ENCODE results near the gene NIPA2. TPM values are rescaled to one million over a fixed set of nuclear protein-coding genes. Genes with fewer than 3 reads are reported as not detected.

NIPA2 gene
- total and polyA plus RNA-seq, 2 of the 8 experiments (the other 6 are each of a cell fraction or from before 2014, with no cell fraction given), result 38.5 to 81.7 TPM

DNA sequence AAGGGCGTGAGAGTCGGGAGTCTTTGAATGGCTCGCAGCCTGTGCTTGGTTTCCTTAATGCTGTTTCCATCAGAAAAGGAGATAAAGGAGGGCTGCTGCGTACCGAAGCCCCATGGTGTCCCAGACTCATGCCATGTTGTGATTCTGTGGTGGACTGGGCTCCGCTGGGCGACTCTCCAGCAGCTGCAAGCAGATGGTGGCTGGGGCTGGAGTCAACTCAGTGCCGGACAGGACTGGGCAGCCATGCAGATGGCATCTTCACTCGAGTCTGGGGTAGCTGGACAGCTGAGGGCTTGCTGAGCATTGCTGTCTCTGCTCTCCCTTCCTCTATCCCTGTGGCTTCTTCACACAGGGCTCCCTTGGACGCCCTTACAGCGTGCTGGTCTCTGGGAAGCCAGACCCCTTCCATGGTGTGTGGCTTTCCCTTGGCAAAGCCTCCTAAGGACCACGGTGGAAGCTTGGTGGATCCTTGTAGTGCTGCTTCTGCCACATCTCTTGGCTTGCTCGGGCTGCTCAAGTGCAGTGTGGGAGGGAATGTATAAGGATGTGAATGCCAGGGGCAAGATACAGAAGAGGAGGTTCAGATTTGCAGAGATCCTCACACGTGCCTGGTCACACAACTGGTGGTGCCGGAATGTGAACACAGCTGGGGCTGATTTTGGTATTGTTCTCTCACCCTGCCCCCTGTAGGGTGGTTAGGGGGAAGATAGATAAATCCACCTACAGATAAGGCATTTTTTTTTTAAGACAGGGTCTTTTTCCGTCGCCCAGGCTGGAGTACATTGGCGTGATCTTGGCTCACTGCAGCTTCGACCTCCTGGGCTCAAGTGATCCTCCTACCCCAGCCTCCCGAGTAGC, 43.0 kb upstream of the NIPA2 start:
- H3K27me3 ChIP-seq (replicated peaks in 1 of 4; ENCODE audit: control insufficient read depth in 3 of 4, extremely low read depth in 1 of 4, insufficient read depth in 3 of 4, low read length in 3 of 4), result no peaks in the 10 kb centered on the region
- H3K79me1 ChIP-seq (ENCODE audit: low read depth, low read length), result peaks cover 17% of the 10 kb centered on the region
- no peak overlapping the region; the same call in 1 of the 2 replicates for H3K18ac ChIP-seq (ENCODE audit: extremely low read depth, low read length)
- no peak overlapping the region for H2AK5ac ChIP-seq (ENCODE audit: low read depth, low read length)
- peaks cover 2 to 47% of the 10 kb centered on the region in 2 experiments; a peak in 3 of 4 replicates for H3K79me2 ChIP-seq (ENCODE audit: control insufficient read depth in 1 of 2, insufficient read depth in 2 of 2, low read length in 2 of 2)
- no peaks in the 10 kb centered on the region for H3K9me3 ChIP-seq (ENCODE audit: insufficient read depth in 2 of 2, low read depth in 1 of 2, low read length in 1 of 2)
- no peak overlapping the region for H3K23ac ChIP-seq (ENCODE audit: insufficient read length)
- no peak overlapping the region for H2BK20ac ChIP-seq (ENCODE audit: low read length)
- no peak overlapping the region for H2AFZ ChIP-seq (ENCODE audit: low read length)
- no peaks in the 10 kb centered on the region for H3K23me2 ChIP-seq (ENCODE audit: low read depth, low read length)
- H4K20me1 ChIP-seq (replicated peaks in 1 of 2; ENCODE audit: control insufficient read depth in 1 of 2, insufficient read depth in 2 of 2, low read length in 2 of 2), result peaks cover 0 to 9% of the 10 kb centered on the region in 2 experiments
- H3K56ac ChIP-seq (replicated peaks; ENCODE audit: insufficient read length, low read depth, low read length), result no peak overlapping the region
- TF ChIP-seq EZH2 (IDR thresholded peaks at IDR 0.05; ENCODE audit: low read depth, low read length, severe bottlenecking), result no peak
- no peak for FAIRE-seq
- H2BK15ac ChIP-seq (ENCODE audit: low read length), result no peak overlapping the region; the same call in 1 of the 2 replicates
- H2BK12ac ChIP-seq (ENCODE audit: low read depth, low read length), result peak overlapping the region; percentile 77; the same call in 1 of the 2 replicates
- H3K4me1 ChIP-seq (replicated peaks in 1 of 4; ENCODE audit: control insufficient read depth in 3 of 4, insufficient read depth in 4 of 4, low read length in 3 of 4), result peaks cover 0 to 8% (median 3%) of the 10 kb centered on the region in 4 experiments; a peak in 2 of 7 replicates
- 85% methylated on average over 20 of the region's 20 CpGs; no CpG with 5 or more reads in 1 of the 2 experiments for WGBS, 2 experiments (ENCODE audit: extremely low coverage in 1 of 2, insufficient coverage in 1 of 2, insufficient read length in 1 of 2, insufficient replicate concordance in 2 of 2, low coverage in 1 of 2, low lambda C conversion rate in 2 of 2, missing lambda C conversion rate in 1 of 2)
- H4K91ac ChIP-seq (replicated peaks; ENCODE audit: insufficient read length, low read length), result peak overlapping the region; percentile 36
- no peak overlapping the region for H2BK120ac ChIP-seq (replicated peaks; ENCODE audit: low read depth, low read length)
- no peak for DNase-seq (ENCODE audit: low read depth in 1 of 2, low spot score in 2 of 2)
- peak overlapping the region in 1 of 4 experiments; percentile 5; a peak in 1 of 8 replicates for H3K4me3 ChIP-seq (ENCODE audit: extremely low read depth in 1 of 4, insufficient read depth in 2 of 4, low read depth in 3 of 4, low read length in 4 of 4)
- POLR2A ChIA-PET (ENCODE audit: partially characterized antibody), result no interaction called here
- no peak overlapping the region for H4K5ac ChIP-seq (ENCODE audit: insufficient read length, low read depth, low read length)
- no peak overlapping the region for H3K27ac ChIP-seq (ENCODE audit: low read depth, low read length)
- H3K36me3 ChIP-seq (ENCODE audit: control insufficient read depth in 2 of 4, insufficient read depth in 4 of 4, low read length in 3 of 4), result no peaks in the 10 kb centered on the region
- no peak overlapping the region for H3K4ac ChIP-seq (replicated peaks; ENCODE audit: insufficient read length, low read depth, low read length)
- no peak overlapping the region; the same call in 1 of the 2 replicates for H4K8ac ChIP-seq (ENCODE audit: extremely low read depth, insufficient read depth, low read length)
- H3K14ac ChIP-seq (ENCODE audit: insufficient read length), result no peak overlapping the region
- 0 out of 2 replicates have a peak overlapping the region, but pooled peaks have one; percentile 5 for H2BK5ac ChIP-seq (ENCODE audit: low read depth, low read length)
- no peak overlapping the region for H3K4me2 ChIP-seq (ENCODE audit: insufficient read depth in 1 of 2, low read depth in 2 of 2, low read length in 2 of 2)
- CTCF ChIA-PET (ENCODE audit: partially characterized antibody), result no interaction called here
- no peak overlapping the region for H3K9ac ChIP-seq (replicated peaks in 1 of 4; ENCODE audit: extremely low read depth in 1 of 4, low read depth in 3 of 4, low read length in 3 of 4)

All from H1 (cell line).